ENCODE measurements around the gene COX4I2. TPM values are rescaled to one million over a fixed set of nuclear protein-coding genes. Genes with fewer than 3 reads are reported as not detected.

Gene COX4I2
- total and polyA plus RNA-seq, 2 donors (not counting 3 experiments of a cell fraction or from before 2014, with no cell fraction given), result not detected

DNA sequence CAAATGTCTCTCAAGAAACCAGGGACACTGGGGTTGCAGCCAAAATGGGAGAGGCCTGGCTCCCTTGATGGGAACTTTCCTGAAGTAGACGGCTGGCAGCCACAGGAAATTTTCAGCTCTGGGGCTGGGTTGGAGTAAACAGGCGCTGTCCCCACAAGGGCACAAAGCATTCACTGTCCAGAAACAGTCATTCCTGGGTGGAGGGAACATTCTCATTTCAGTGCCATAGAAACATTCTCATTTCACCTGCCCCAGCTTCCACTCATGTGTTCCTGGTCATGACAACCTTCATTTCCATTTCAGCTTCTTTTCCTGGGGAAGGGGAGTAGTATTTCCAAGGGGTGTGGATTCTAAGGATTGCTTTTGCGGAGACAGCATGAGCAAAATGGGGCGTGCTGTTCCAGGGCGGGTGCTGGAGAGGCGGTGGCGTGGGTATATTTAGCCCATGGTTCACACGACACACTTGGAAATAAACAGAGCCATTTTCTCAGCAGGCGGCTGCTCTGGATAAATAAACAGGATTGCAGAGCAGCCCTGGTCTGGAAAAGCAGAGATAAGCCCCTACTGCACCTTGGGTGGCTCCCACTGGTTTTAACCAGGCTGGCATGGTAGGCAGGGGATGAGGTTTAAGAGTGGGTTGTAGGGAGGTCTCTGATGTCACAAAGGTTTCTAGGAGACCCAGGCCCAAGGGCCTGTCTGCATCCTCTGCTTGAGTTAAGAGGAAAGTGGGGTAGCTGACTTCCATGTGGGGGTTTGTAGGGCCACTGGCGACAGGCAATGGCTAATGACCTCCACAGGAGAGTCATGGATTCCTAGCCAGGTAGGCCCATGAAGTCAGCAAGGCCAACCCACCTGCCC lies 32.9 kb downstream of the COX4I2 start:
- no peaks in the 10 kb centered on the region for H4K20me1 ChIP-seq (replicated peaks; ENCODE audit: control insufficient read depth, extremely low read depth, insufficient read depth, low read length)
- H3K27ac ChIP-seq (ENCODE audit: insufficient read depth, low read depth, low read length), result no peak overlapping the region
- H3K36me3 ChIP-seq (ENCODE audit: control insufficient read depth in 2 of 2, extremely low read depth in 1 of 2, insufficient read depth in 2 of 2, low read length in 2 of 2), result peaks cover 2 to 13% of the 10 kb centered on the region in 2 experiments
- H3K9ac ChIP-seq (replicated peaks; ENCODE audit: extremely low read depth, insufficient read depth, low read length), result no peak overlapping the region
- peaks cover 60% of the 10 kb centered on the region for H3K79me2 ChIP-seq (ENCODE audit: control insufficient read depth, insufficient read depth, low read length)
- BruUV-seq (replicated peaks), result no TSS peak
- no peak for TF ChIP-seq MYC (IDR thresholded peaks at IDR 0.05; ENCODE audit: low read depth, low read length)
- TF ChIP-seq MAX (IDR thresholded peaks at IDR 0.05; ENCODE audit: insufficient read depth, insufficient read length), result no peak
- TF ChIP-seq GATA2 (IDR thresholded peaks at IDR 0.05; ENCODE audit: insufficient read depth, insufficient read length, low read depth, low read length), result no peak
- TF ChIP-seq POLR2AphosphoS5 (IDR thresholded peaks at IDR 0.05; ENCODE audit: insufficient read depth, low read depth, low read length), result no peak
- no peak for TF ChIP-seq FOS (IDR thresholded peaks at IDR 0.05; ENCODE audit: borderline replicate concordance, insufficient read depth, low read length)
- TF ChIP-seq EZH2 (IDR thresholded peaks at IDR 0.05; ENCODE audit: borderline replicate concordance, low read depth, low read length, severe bottlenecking), result no peak
- TF ChIP-seq POLR2A (IDR thresholded peaks at IDR 0.05; ENCODE audit: low read depth, low read length), result no peak
- no peak for TF ChIP-seq JUN (IDR thresholded peaks at IDR 0.05; ENCODE audit: borderline replicate concordance, insufficient read depth, insufficient read length, low read depth)
- peaks cover 22% of the 10 kb centered on the region for H3K4me1 ChIP-seq (ENCODE audit: control insufficient read depth, extremely low read depth, insufficient read depth, low read length)
- FAIRE-seq (no peak), DNase-seq (ENCODE audit: low read depth, low spot score) (no peak)
- no peaks in the 10 kb centered on the region for H3K27me3 ChIP-seq (ENCODE audit: control insufficient read depth in 2 of 2, insufficient read depth in 2 of 2, low read length in 2 of 2)
- ChIA-PET POLR2A (no interaction called here), CTCF (interaction anchor here (1.2 to 1.5 kb wide), 4 partner anchors 26 to 53 kb away, joined by 3 to 7 read pairs (median 4); no protein-coding TSS in a partner anchor)
- intact Hi-C loops (cut with micrococcal nuclease) (no loop called here), dilution Hi-C loops (cut with MboI; ENCODE audit: extremely low pct_ligation_motif_present, low sequenced_read_pairs) (no loop called here)
- no peak overlapping the region for H2AFZ ChIP-seq (ENCODE audit: low read depth, low read length)
- H3K4me3 ChIP-seq (replicated peaks in 1 of 3; ENCODE audit: insufficient read depth in 1 of 3, low read depth in 1 of 3, low read length in 3 of 3), result no peak overlapping the region
- no peak overlapping the region for H3K4me2 ChIP-seq (ENCODE audit: insufficient read depth, low read length)
- H3K9me3 ChIP-seq (replicated peaks; ENCODE audit: control insufficient read depth, insufficient read depth, low read length), result no peaks in the 10 kb centered on the region
- H3K9me1 ChIP-seq (replicated peaks; ENCODE audit: control insufficient read depth, extremely low read depth, insufficient read depth, low read length), result no peaks in the 10 kb centered on the region
